Measurements from ENCODE around the gene CEP112. TPM values are rescaled to one million over a fixed set of nuclear protein-coding genes. Genes with fewer than 3 reads are reported as not detected.

Gene CEP112
- polyA plus RNA-seq, 1 donor from 2014 or later = 6.0 TPM

GRCh38 chr17:66135896-66136295 is 56.0 kb downstream of the CEP112 start:
- no peaks in the 10 kb centered on the region for H3K9me3 ChIP-seq (ENCODE audit: low read length)
- H3K9me2 ChIP-seq (ENCODE audit: insufficient read depth, low read length) = no peaks in the 10 kb centered on the region
- no peak overlapping the region for H3K4me3 ChIP-seq (ENCODE audit: low read length)
- H3K27ac ChIP-seq (ENCODE audit: low read length) = no peak overlapping the region
- no peaks in the 10 kb centered on the region for H3F3A ChIP-seq (ENCODE audit: insufficient read depth, low read length, poor library complexity, severe bottlenecking)
- H3K9ac ChIP-seq (ENCODE audit: low read length) = no peak overlapping the region
- no peaks in the 10 kb centered on the region for H4K20me1 ChIP-seq (ENCODE audit: insufficient read depth)
- TF ChIP-seq TAF1 (IDR thresholded peaks at IDR 0.05; ENCODE audit: low read depth) (no peak), MXI1 (conservative IDR thresholded peaks at IDR 0.05; ENCODE audit: poor library complexity, severe bottlenecking) (no peak), REST (IDR thresholded peaks at IDR 0.05; ENCODE audit: borderline replicate concordance) (no peak), SMC3 (conservative IDR thresholded peaks at IDR 0.05; ENCODE audit: poor library complexity) (no peak), POLR2AphosphoS5 (IDR thresholded peaks at IDR 0.05) (no peak), EP300 (conservative IDR thresholded peaks at IDR 0.05; ENCODE audit: poor library complexity, severe bottlenecking) (no peak), EZH2 (IDR thresholded peaks at IDR 0.05; ENCODE audit: borderline replicate concordance, insufficient read depth, low read length, poor library complexity, severe bottlenecking) (no peak), RAD21 (conservative IDR thresholded peaks at IDR 0.05) (no peak)
- TF ChIP-seq, protein P1, sequence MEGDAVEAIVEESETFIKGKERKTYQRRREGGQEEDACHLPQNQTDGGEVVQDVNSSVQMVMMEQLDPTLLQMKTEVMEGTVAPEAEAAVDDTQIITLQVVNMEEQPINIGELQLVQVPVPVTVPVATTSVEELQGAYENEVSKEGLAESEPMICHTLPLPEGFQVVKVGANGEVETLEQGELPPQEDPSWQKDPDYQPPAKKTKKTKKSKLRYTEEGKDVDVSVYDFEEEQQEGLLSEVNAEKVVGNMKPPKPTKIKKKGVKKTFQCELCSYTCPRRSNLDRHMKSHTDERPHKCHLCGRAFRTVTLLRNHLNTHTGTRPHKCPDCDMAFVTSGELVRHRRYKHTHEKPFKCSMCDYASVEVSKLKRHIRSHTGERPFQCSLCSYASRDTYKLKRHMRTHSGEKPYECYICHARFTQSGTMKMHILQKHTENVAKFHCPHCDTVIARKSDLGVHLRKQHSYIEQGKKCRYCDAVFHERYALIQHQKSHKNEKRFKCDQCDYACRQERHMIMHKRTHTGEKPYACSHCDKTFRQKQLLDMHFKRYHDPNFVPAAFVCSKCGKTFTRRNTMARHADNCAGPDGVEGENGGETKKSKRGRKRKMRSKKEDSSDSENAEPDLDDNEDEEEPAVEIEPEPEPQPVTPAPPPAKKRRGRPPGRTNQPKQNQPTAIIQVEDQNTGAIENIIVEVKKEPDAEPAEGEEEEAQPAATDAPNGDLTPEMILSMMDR (IDR thresholded peaks at IDR 0.05; ENCODE audit: poor library complexity, severe bottlenecking) = no peak
- H2AFZ ChIP-seq (ENCODE audit: low read depth, low read length) = no peak overlapping the region
- no peak overlapping the region for H3K4me2 ChIP-seq (ENCODE audit: low read length)
- no peaks in the 10 kb centered on the region for H3K79me2 ChIP-seq (replicated peaks; ENCODE audit: insufficient read depth, low read length)
- no peaks in the 10 kb centered on the region for H3K36me3 ChIP-seq (ENCODE audit: insufficient read depth, low read length)
- H3K27me3 ChIP-seq (ENCODE audit: insufficient read depth, low read depth, low read length) = no peaks in the 10 kb centered on the region

GRCh38 chr17:66135219-66135618 is 56.7 kb downstream of the CEP112 start:
- no peak overlapping the region for H3K4me3 ChIP-seq (ENCODE audit: low read length)
- no peak overlapping the region for H2AFZ ChIP-seq (ENCODE audit: low read depth, low read length)
- H3K9me3 ChIP-seq (ENCODE audit: low read length) = no peaks in the 10 kb centered on the region
- no peaks in the 10 kb centered on the region for H3K36me3 ChIP-seq (ENCODE audit: insufficient read depth, low read length)
- H3K27me3 ChIP-seq (ENCODE audit: insufficient read depth, low read depth, low read length) = no peaks in the 10 kb centered on the region
- TF ChIP-seq EP300 (conservative IDR thresholded peaks at IDR 0.05; ENCODE audit: poor library complexity, severe bottlenecking) (no peak), RAD21 (conservative IDR thresholded peaks at IDR 0.05) (no peak), EZH2 (IDR thresholded peaks at IDR 0.05; ENCODE audit: borderline replicate concordance, insufficient read depth, low read length, poor library complexity, severe bottlenecking) (no peak), TAF1 (IDR thresholded peaks at IDR 0.05; ENCODE audit: low read depth) (no peak)
- H3K9ac ChIP-seq (ENCODE audit: low read length) = no peak overlapping the region
- no peaks in the 10 kb centered on the region for H3K79me2 ChIP-seq (replicated peaks; ENCODE audit: insufficient read depth, low read length)
- H4K20me1 ChIP-seq (ENCODE audit: insufficient read depth) = no peaks in the 10 kb centered on the region
- H3F3A ChIP-seq (ENCODE audit: insufficient read depth, low read length, poor library complexity, severe bottlenecking) = no peaks in the 10 kb centered on the region
- H3K27ac ChIP-seq (ENCODE audit: low read length) = no peak overlapping the region
- H3K4me2 ChIP-seq (ENCODE audit: low read length) = no peak overlapping the region
- no peaks in the 10 kb centered on the region for H3K9me2 ChIP-seq (ENCODE audit: insufficient read depth, low read length)

Data from neural cell (in vitro differentiated cells).